Upper lobe of left lung (tissue), 6 donors: ENCODE data around the gene ZNF500. TPM values are rescaled to one million over a fixed set of nuclear protein-coding genes. Genes with fewer than 3 reads are reported as not detected.
A peak's percentile ranks its signal among the peaks of the same experiment; 100 is the strongest.

Source experiments
- ATAC-seq, 2 donors: fragments of 200-7000 bp; cut with Tn5 transposase; one replicate each; pipeline ENCODE4 v1.9.1; 2022; ENCODE audit warnings: mild to moderate bottlenecking in 2 of 2, moderate library complexity in 2 of 2; ENCODE audit not compliant: low FRiP score in 2 of 2
- DNase-seq, 2 donors: peaks; one replicate each; pipeline ENCODE4 v3.0.0-alpha.2; 2019 to 2020
- H3K27ac ChIP-seq, 4 donors: fragments of 200-600 bp; sonication (generic); one replicate each; pipeline ENCODE4 v1.5.1; 2016 to 2019
- H3K27me3 ChIP-seq, 4 donors: fragments of 200-600 bp; sonication (generic); one replicate each; pipeline ENCODE4 v1.5.1; 2017 to 2019
- H3K36me3 ChIP-seq, 4 donors: fragments of 200-600 bp; sonication (generic); one replicate each; pipeline ENCODE4 v1.5.1; 2016 to 2019
- H3K4me1 ChIP-seq, 4 donors: fragments of 200-600 bp; sonication (generic); one replicate each; pipeline ENCODE4 v1.5.1; 2018 to 2019
- H3K4me3 ChIP-seq, 4 donors: fragments of 200-600 bp; sonication (generic); one replicate each; pipeline ENCODE4 v1.5.1; 2017 to 2019; ENCODE audit warnings: mild to moderate bottlenecking in 2 of 4, moderate library complexity in 1 of 4
- H3K9me3 ChIP-seq, 4 donors: fragments of 200-600 bp; sonication (generic); one replicate each; pipeline ENCODE4 v1.5.1; 2018 to 2019
- CTCF ChIP-seq, 6 experiments: fragments of 450-650 bp in 4 of 6; fragments of 200-600 bp in 2 of 6; sonication (generic) in 2 of 6; IDR thresholded peaks; one replicate each; pipeline ENCODE4 v1.5.1; 2016 to 2019; ENCODE audit warnings: antibody characterized with exemption in 6 of 6
- EP300 ChIP-seq, 4 donors: sonication (generic); formaldehyde crosslinking; IDR thresholded peaks; one replicate each; pipeline ENCODE4 v1.5.1; 2017; ENCODE audit warnings: antibody characterized with exemption in 4 of 4, control low read depth in 2 of 4
- POLR2A ChIP-seq, 4 donors: fragments of 450-650 bp; IDR thresholded peaks; one replicate each; pipeline ENCODE4 v1.5.1; 2016 to 2017; ENCODE audit warnings: antibody characterized with exemption in 4 of 4, mild to moderate bottlenecking in 2 of 4
- POLR2AphosphoS5 ChIP-seq, 2 donors: sonication (generic); formaldehyde crosslinking; IDR thresholded peaks; one replicate each; pipeline ENCODE4 v1.5.1; 2017; ENCODE audit warnings: antibody characterized with exemption in 2 of 2
- WGBS, 2 donors: methylation state at CpG; one replicate each; pipeline ENCODE4 v1.1.5; 2017 to 2018; 5-methylcytosine and 5-hydroxymethylcytosine counted together
- total RNA-seq, 6 donors: library from RNA; depleted of rRNA in 4 of 6; stranded (reverse); fragments of >200 nt in 4 of 6; gene quantifications; one replicate each; pipeline versions ENCODE4 v1.1.0 to v1.2.1, GENCODE V29; 2016 to 2021
- donor health status: DM: no; HTN: no; CAD: no; lungs with moderate emphysema.
- donor health status: DM: no; HTN: yes; CAD: no; lungs with severe emphysema.

Gene ZNF500
- total RNA-seq, 6 donors from 2014 or later = 10.1 to 17.5 (median 13.2) TPM

- no peak for DNase-seq
- Histone ChIP-seq H3K9me3 (no peaks in the 10 kb centered on the region), H3K4me3 (no peak overlapping the region), H3K27ac (no peak overlapping the region), H3K36me3 (peaks cover 0 to 21% (median 9%) of the 10 kb centered on the region in 4 donors), H3K27me3 (no peaks in the 10 kb centered on the region), H3K4me1 (peaks cover 9 to 22% (median 18%) of the 10 kb centered on the region in 4 donors)
- WGBS, 2 donors = 83 to 91% methylated on average over 15 to 21 of the region's 21 CpGs
- TF ChIP-seq EP300 (IDR thresholded peaks at IDR 0.05) = no peak
- no peak for TF ChIP-seq POLR2AphosphoS5 (IDR thresholded peaks at IDR 0.05)
- no peak for TF ChIP-seq POLR2A (IDR thresholded peaks at IDR 0.05)
- TF ChIP-seq CTCF (IDR thresholded peaks at IDR 0.05) = no peak
- ATAC-seq = no peak
Observed at GRCh38 chr16:4796982-4797804, 30.2 kb upstream of the ZNF500 start.

DNA sequence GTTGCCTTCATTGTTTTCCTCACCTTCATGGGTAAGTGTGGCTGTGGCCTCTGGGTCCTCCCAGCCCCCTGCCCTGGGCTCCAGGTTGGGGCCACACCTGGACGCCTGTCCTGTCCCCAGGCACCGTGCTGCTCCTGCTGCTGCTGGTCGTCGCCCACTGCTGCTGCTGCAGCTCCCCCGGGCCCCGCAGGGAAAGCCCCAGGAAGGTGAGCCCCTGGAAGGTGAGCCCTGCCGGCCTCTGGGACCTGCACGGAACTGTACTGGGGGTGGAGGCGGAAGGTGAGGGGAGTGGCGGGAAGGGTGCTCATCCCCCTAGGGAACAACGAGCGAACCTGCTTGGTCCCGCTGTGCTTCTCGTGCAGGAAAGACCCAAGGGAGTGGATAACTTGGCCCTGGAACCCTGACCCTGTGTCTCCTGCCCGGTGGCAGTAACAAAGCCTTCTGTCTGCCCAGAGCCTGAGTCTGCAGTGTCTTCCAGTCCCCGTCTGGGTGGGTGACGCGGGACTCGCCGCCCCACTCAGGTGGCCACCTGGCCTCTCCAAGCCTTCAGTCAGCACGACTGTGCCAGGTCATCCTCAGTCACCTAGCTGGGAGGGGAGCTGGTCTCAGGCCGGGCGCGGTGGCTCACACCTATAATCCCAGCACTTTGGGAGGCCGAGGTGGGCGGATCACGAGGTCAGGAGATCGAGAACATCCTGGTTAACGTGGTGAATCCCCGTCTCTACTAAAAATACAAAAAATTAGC is 29.0 kb upstream of the ZNF500 start:
- ATAC-seq = no peak
- TF ChIP-seq POLR2AphosphoS5 (IDR thresholded peaks at IDR 0.05) (no peak), POLR2A (IDR thresholded peaks at IDR 0.05) (no peak), EP300 (IDR thresholded peaks at IDR 0.05) (no peak), CTCF (IDR thresholded peaks at IDR 0.05) (no peak)

GRCh38 chr16:4795181-4795827 is 28.3 kb upstream of the ZNF500 start, which contains the start of gene SMIM22:
Gene SMIM22 (plus strand): TSS chr16:4795369. CDS start chr16:4795735, 366 bp downstream.
- 70 to 73% methylated on average over 10 of the region's 14 CpGs for WGBS, 2 donors
- Histone ChIP-seq H3K27ac (peak within 1 kb of the TSS in 2 of 4 donors; percentile 27 to 68), H3K4me1 (peaks cover 0 to 5% (median 4%) of the 10 kb centered on the region in 4 donors), H3K27me3 (no peaks in the 10 kb centered on the region), H3K9me3 (no peaks in the 10 kb centered on the region), H3K4me3 (peak within 1 kb of the TSS in 3 of 4 donors; percentile 25 to 43 (median 40)), H3K36me3 (peaks cover 0 to 21% (median 9%) of the 10 kb centered on the region in 4 donors)
- DNase-seq = peak; percentile 81 to 84
- ATAC-seq = peak; percentile 42 to 64
- no peak for TF ChIP-seq POLR2A (IDR thresholded peaks at IDR 0.05)
- TF ChIP-seq EP300 (IDR thresholded peaks at IDR 0.05) = no peak
- TF ChIP-seq CTCF (IDR thresholded peaks at IDR 0.05) = no peak
- TF ChIP-seq POLR2AphosphoS5 (IDR thresholded peaks at IDR 0.05) = no peak

More for the DNA sequence above, 29.0 kb upstream of the ZNF500 start:
- H3K27me3 ChIP-seq = no peaks in the 10 kb centered on the region
- H3K4me3 ChIP-seq = peak overlapping the region in 3 of 4 donors; percentile 25 to 43 (median 40)
- WGBS, 2 donors = 85 to 92% methylated on average over 12 to 30 of the region's 30 CpGs
- peaks cover 2 to 12% (median 9%) of the 10 kb centered on the region in 4 donors for H3K4me1 ChIP-seq
- H3K9me3 ChIP-seq = no peaks in the 10 kb centered on the region
- no peak for DNase-seq
- peak overlapping the region in 1 of 4 donors; percentile 68 for H3K27ac ChIP-seq
- peaks cover 0 to 21% (median 9%) of the 10 kb centered on the region in 4 donors for H3K36me3 ChIP-seq

DNA sequence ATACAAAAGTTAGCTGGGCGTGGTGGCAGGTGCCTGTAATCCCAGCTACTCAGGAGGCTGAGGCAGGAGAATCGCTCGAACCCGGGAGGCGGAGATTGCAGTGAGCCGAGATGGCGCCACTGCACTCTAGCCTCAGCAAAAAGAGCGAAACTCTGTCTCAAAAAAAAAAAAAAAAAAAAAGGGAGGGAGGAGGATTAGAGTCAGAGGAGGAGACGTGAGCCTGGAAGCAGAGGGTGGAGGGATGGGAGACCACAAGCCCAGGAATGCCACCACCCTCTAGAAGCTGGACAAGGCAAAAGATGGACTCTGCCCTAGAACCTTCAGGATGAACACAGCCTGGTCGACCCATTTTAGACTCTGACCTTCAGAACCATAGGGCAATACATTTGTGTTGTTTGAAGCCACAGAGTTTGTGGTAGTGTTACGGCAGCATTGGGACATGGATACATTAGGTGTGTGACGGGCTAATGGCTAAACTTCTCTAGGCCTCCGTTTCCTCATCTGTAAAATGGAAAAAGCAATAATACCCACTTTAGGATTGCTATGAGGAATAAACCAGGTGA is 26.1 kb upstream of the ZNF500 start:
- Histone ChIP-seq H3K9me3 (no peaks in the 10 kb centered on the region), H3K36me3 (peaks cover 0 to 12% (median 7%) of the 10 kb centered on the region in 4 donors), H3K27ac (no peak overlapping the region), H3K4me3 (no peak overlapping the region), H3K4me1 (no peaks in the 10 kb centered on the region), H3K27me3 (no peaks in the 10 kb centered on the region)
- 80% methylated on average over 13 of the region's 13 CpGs for WGBS, 2 donors
- ATAC-seq = no peak
- TF ChIP-seq CTCF (IDR thresholded peaks at IDR 0.05) (no peak), POLR2AphosphoS5 (IDR thresholded peaks at IDR 0.05) (no peak), POLR2A (IDR thresholded peaks at IDR 0.05) (no peak), EP300 (IDR thresholded peaks at IDR 0.05) (no peak)
- DNase-seq = no peak
